ENCODE results near the gene RAB11A. TPM values are rescaled to one million over a fixed set of nuclear protein-coding genes. Genes with fewer than 3 reads are reported as not detected.

RAB11A gene
- total RNA-seq, 1 experiment from 2014 or later = 245 TPM

- ChIA-PET CTCF (interaction anchor here (1.8 to 2.4 kb wide), 2 partner anchors 64 to 167 kb away, joined by 9 to 11 read pairs; no protein-coding TSS in a partner anchor), POLR2A (no interaction called here)
- no peak for TF ChIP-seq KAT7 (CRISPR knock-in tag; IDR thresholded peaks at IDR 0.05; ENCODE audit: borderline replicate concordance)
- TF ChIP-seq IRF1 (CRISPR knock-in tag; IDR thresholded peaks at IDR 0.05) = no peak
- no peak for TF ChIP-seq ARID4B (CRISPR knock-in tag; IDR thresholded peaks at IDR 0.05; ENCODE audit: borderline replicate concordance)
- no peak for TF ChIP-seq TP53 (CRISPR knock-in tag; IDR thresholded peaks at IDR 0.05)
- ATAC-seq (no peak), DNase-seq (ENCODE audit: low spot score) (no peak)
- H3K27ac Mint-ChIP-seq = no peak overlapping the region
- peaks cover 20% of the 10 kb centered on the region for H3K4me1 Mint-ChIP-seq
- no peak overlapping the region for H3K4me3 Mint-ChIP-seq
- H3K36me3 Mint-ChIP-seq = no peaks in the 10 kb centered on the region
- H3K9me3 Mint-ChIP-seq = no peaks in the 10 kb centered on the region
- H3K27me3 Mint-ChIP-seq (ENCODE audit: low read depth) = no peaks in the 10 kb centered on the region
These were observed 48.6 kb downstream of the RAB11A start for GRCh38 chr15:65917936-65918335.

- H3K27ac Mint-ChIP-seq = no peak overlapping the region
- H3K9me3 Mint-ChIP-seq = no peaks in the 10 kb centered on the region
- H3K4me3 Mint-ChIP-seq = no peak overlapping the region
- CTCF ChIA-PET = interaction anchor here (2.4 kb wide), 1 partner anchor 166 kb away, joined by 11 read pairs; no protein-coding TSS in a partner anchor
- no peak for DNase-seq (ENCODE audit: low spot score)
- no peaks in the 10 kb centered on the region for H3K27me3 Mint-ChIP-seq (ENCODE audit: low read depth)
- no peak for TF ChIP-seq USF2 (CRISPR knock-in tag; IDR thresholded peaks at IDR 0.05)
- TF ChIP-seq AR (CRISPR knock-in tag; IDR thresholded peaks at IDR 0.05) = no peak
- no peak for TF ChIP-seq RORB (CRISPR knock-in tag; IDR thresholded peaks at IDR 0.05)
- no peak for TF ChIP-seq OVOL2 (CRISPR knock-in tag; IDR thresholded peaks at IDR 0.05; ENCODE audit: borderline replicate concordance)
- TF ChIP-seq HMGA2 (CRISPR knock-in tag; IDR thresholded peaks at IDR 0.05) = no peak
- no peak for TF ChIP-seq MAX (CRISPR knock-in tag; IDR thresholded peaks at IDR 0.05)
- no peak for TF ChIP-seq ZNF416 (CRISPR knock-in tag; IDR thresholded peaks at IDR 0.05)
- TF ChIP-seq ATF1 (CRISPR knock-in tag; IDR thresholded peaks at IDR 0.05) = no peak
- TF ChIP-seq MLX (CRISPR knock-in tag; IDR thresholded peaks at IDR 0.05) = no peak
- no peak for TF ChIP-seq USF1 (CRISPR knock-in tag; IDR thresholded peaks at IDR 0.05)
- TF ChIP-seq NFATC4 (CRISPR knock-in tag; IDR thresholded peaks at IDR 0.05) = no peak
- no peak for TF ChIP-seq ZSCAN18 (CRISPR knock-in tag; IDR thresholded peaks at IDR 0.05)
- no peak for TF ChIP-seq GTF2I (CRISPR knock-in tag; conservative IDR thresholded peaks at IDR 0.05)
- no peak for TF ChIP-seq KAT7 (CRISPR knock-in tag; IDR thresholded peaks at IDR 0.05; ENCODE audit: borderline replicate concordance)
- TF ChIP-seq CREM (CRISPR knock-in tag; IDR thresholded peaks at IDR 0.05) = no peak
- TF ChIP-seq TEAD4 (CRISPR knock-in tag; IDR thresholded peaks at IDR 0.05) = no peak
- no peak for TF ChIP-seq E2F1 (CRISPR knock-in tag; IDR thresholded peaks at IDR 0.05)
- no peaks in the 10 kb centered on the region for H3K36me3 Mint-ChIP-seq
- no peak for ATAC-seq
- POLR2A ChIA-PET = no interaction called here
- peaks cover 20% of the 10 kb centered on the region for H3K4me1 Mint-ChIP-seq
These were observed 49.1 kb downstream of the RAB11A start for GRCh38 chr15:65918357-65918920.

Data from WTC11 (cell line).